A549 (cell line): Measurements from ENCODE around the gene JAG2. TPM values are rescaled to one million over a fixed set of nuclear protein-coding genes. Genes with fewer than 3 reads are reported as not detected.

Experiments
- ATAC-seq, 2 experiments: fragments of 200-7000 bp in 1 of 2; fragments of >200 bp in 1 of 2; cut with Nextera tagmentation in 1 of 2; cut with Tn5 transposase in 1 of 2; 3 replicates each; pipeline versions ENCODE4 v1.8.0 to v1.9.1; 2018 to 2020; ENCODE audit warnings: mild to moderate bottlenecking in 1 of 2, moderate library complexity in 1 of 2
- CTCF ChIA-PET: fragments of 300-600 bp; sonication (Branson Sonifier 250); formaldehyde crosslinking; extraction: SDS; loops from one replicate; lab custom pipeline; 2021; ENCODE audit warnings: antibody characterized with exemption, inconsistent platforms; lab: Yijun Ruan, JAX
- POLR2A ChIA-PET: fragments of 350-600 bp; formaldehyde crosslinking; extraction: SDS; loops from one replicate; lab custom pipeline; 2021; ENCODE audit warnings: antibody characterized with exemption, inconsistent platforms; lab: Yijun Ruan, JAX
- DNase-seq, 2 experiments: peaks; one replicate each; pipeline versions ENCODE4 v3.0.0 to v3.0.0-alpha.2; 2011 to 2016; ENCODE audit warnings: low read depth in 1 of 2, low spot score in 1 of 2
- FAIRE-seq: peaks from 2 replicates; lab custom pipeline; 2011; peaks lifted over from hg19 to GRCh38; lab: Jason Lieb, UNC
- H3K27ac ChIP-seq, 2 experiments: fragments of >200 bp; sonication (Bioruptor Twin); formaldehyde crosslinking; 3 replicates each; pipeline ENCODE4 v1.5.1; 2016 to 2017
- H3K4me1 ChIP-seq: fragments of >200 bp; sonication (Bioruptor Twin); formaldehyde crosslinking; 3 replicates; pipeline ENCODE4 v1.6.1; 2016
- H3K4me2 ChIP-seq: fragments of >200 bp; sonication (Bioruptor Twin); formaldehyde crosslinking; 3 replicates; pipeline ENCODE4 v1.6.1; 2016
- H3K4me3 ChIP-seq: fragments of >200 bp; sonication (Bioruptor Twin); formaldehyde crosslinking; 3 replicates; pipeline ENCODE4 v1.5.1; 2016
- H3K9me3 ChIP-seq: fragments of >200 bp; sonication (Bioruptor Twin); formaldehyde crosslinking; 3 replicates; pipeline ENCODE4 v1.6.1; 2016
- ATOH8 ChIP-seq: fragments of 250-450 bp; sonication (Bioruptor Pico); IDR thresholded peaks from 2 replicates; pipeline ENCODE4 v1.5.0; 2020; ENCODE audit warnings: low read depth, mild to moderate bottlenecking, moderate library complexity
- CBX8 ChIP-seq: fragments of 200-600 bp; sonication (generic); IDR thresholded peaks from 2 replicates; pipeline ENCODE4 v1.6.1; 2016
- CHD2 ChIP-seq: fragments of 150-350 bp; IDR thresholded peaks from 2 replicates; pipeline ENCODE4 v1.6.1; 2014; ENCODE audit warnings: low read length; ENCODE audit not compliant: partially characterized antibody
- CHD4 ChIP-seq: fragments of 200-600 bp; sonication (generic); IDR thresholded peaks from 2 replicates; pipeline ENCODE4 v1.6.1; 2016; ENCODE audit warnings: antibody characterized with exemption, mild to moderate bottlenecking, borderline replicate concordance
- EHF ChIP-seq: fragments of 250-450 bp; sonication (Bioruptor Pico); IDR thresholded peaks from 2 replicates; pipeline ENCODE4 v1.5.0; 2020; ENCODE audit warnings: mild to moderate bottlenecking
- EP300 ChIP-seq, 2 experiments: fragments of >200 bp; sonication (Bioruptor Twin); formaldehyde crosslinking; IDR thresholded peaks; 2 replicates in 1 of 2; 3 replicates in 1 of 2; pipeline ENCODE4 v1.6.1; 2016 to 2017
- GATA3 ChIP-seq: IDR thresholded peaks from 2 replicates; pipeline ENCODE4 v1.6.1; 2012; ENCODE audit warnings: borderline replicate concordance
- HES2 ChIP-seq: fragments of >200 bp; sonication (Bioruptor Twin); formaldehyde crosslinking; IDR thresholded peaks from 2 replicates; pipeline ENCODE4 v1.6.1; 2016
- HOXA7 ChIP-seq: fragments of 250-450 bp; sonication (Bioruptor Pico); IDR thresholded peaks from 2 replicates; pipeline ENCODE4 v1.5.0; 2020; ENCODE audit warnings: mild to moderate bottlenecking, moderate library complexity
- HOXB13 ChIP-seq: fragments of 250-450 bp; sonication (Bioruptor Pico); IDR thresholded peaks from 2 replicates; pipeline ENCODE4 v1.5.0; 2020; ENCODE audit warnings: low read depth, mild to moderate bottlenecking, moderate library complexity
- JUNB ChIP-seq: fragments of >200 bp; sonication (Bioruptor Twin); formaldehyde crosslinking; IDR thresholded peaks from 2 replicates; pipeline ENCODE4 v1.6.1; 2016
- MAZ ChIP-seq: fragments of 150-350 bp; IDR thresholded peaks from 2 replicates; pipeline ENCODE4 v1.6.1; 2014; ENCODE audit warnings: antibody characterized with exemption, low read depth, low read length, borderline replicate concordance
- MYC ChIP-seq: IDR thresholded peaks from 2 replicates; pipeline ENCODE4 v1.6.1; 2012; ENCODE audit warnings: mild to moderate bottlenecking, inconsistent platforms, low read length, improper control_type of control experiment, borderline replicate concordance
- PHF8 ChIP-seq: fragments of 200-600 bp; sonication (generic); IDR thresholded peaks from 2 replicates; pipeline ENCODE4 v1.6.1; 2016; ENCODE audit warnings: low read depth, mild to moderate bottlenecking, antibody characterized with exemption, moderate library complexity, borderline replicate concordance
- POLR2AphosphoS2 ChIP-seq: conservative IDR thresholded peaks from 2 replicates; pipeline ENCODE4 v1.6.1; 2012; ENCODE audit warnings: low read length, improper control_type of control experiment, inconsistent platforms
- RCOR1 ChIP-seq: fragments of 150-350 bp; IDR thresholded peaks from 2 replicates; pipeline ENCODE4 v1.6.1; 2014; ENCODE audit warnings: antibody characterized with exemption, low read length, low read depth
- USF2 ChIP-seq: fragments of 450-650 bp; IDR thresholded peaks from 2 replicates; pipeline ENCODE4 v1.6.1; 2014; ENCODE audit warnings: antibody characterized with exemption
- ZSCAN20 ChIP-seq: fragments of 250-450 bp; sonication (Bioruptor Pico); IDR thresholded peaks from 2 replicates; pipeline ENCODE4 v1.8.0; 2022; ENCODE audit warnings: mild to moderate bottlenecking, moderate library complexity
- WGBS: methylation state at CpG from one replicate; pipeline ENCODE4 v1.1.6; 2017; ENCODE audit errors: missing lambda C conversion rate; 5-methylcytosine and 5-hydroxymethylcytosine counted together
- polyA plus RNA-seq, 4 experiments: library from polyadenylated mRNA; depleted of rRNA in 3 of 4; stranded (reverse); fragments of >200 nt; fragmentation: RNase III in 1 of 4; extraction: RNeasy Plus Mini Kit Qiagen cat#74134 plus additional on column Dnase treatment in 1 of 4; gene quantifications; 2 replicates in 3 of 4; 3 replicates in 1 of 4; pipeline ENCODE4 v1.2.3, GENCODE V29; 2011 to 2017
- TF ChIP-seq, protein P1 (sequence below): fragments of 150-350 bp; IDR thresholded peaks from 2 replicates; pipeline ENCODE4 v1.6.1; 2014; ENCODE audit warnings: low read depth, mild to moderate bottlenecking, low read length
- TF ChIP-seq, protein P2 (sequence below): IDR thresholded peaks from 2 replicates; pipeline ENCODE4 v1.6.1; 2012

JAG2 gene
- polyA plus RNA-seq, 2 of the 4 experiments (the other 2 are of a cell fraction), result 5.9 to 20.4 TPM

GRCh38 chr14:105165761-105166485 is 2.7 kb downstream of the JAG2 start:
- H3K9me3 ChIP-seq, result no peaks in the 10 kb centered on the region
- POLR2A ChIA-PET, result interaction anchor here (3.5 kb wide), 1 partner anchor 75 kb away, joined by 11 read pairs; no protein-coding TSS in a partner anchor
- peak overlapping the region; percentile 12 to 90; a peak in 4 of 6 replicates for H3K27ac ChIP-seq
- H3K4me2 ChIP-seq, result peak overlapping the region; percentile 95
- H3K4me1 ChIP-seq, result peaks cover 33% of the 10 kb centered on the region
- ATAC-seq (peak in 1 of 2 experiments; percentile 2; a peak in 1 of 6 replicates), FAIRE-seq (no peak), DNase-seq (no peak)
- 89% methylated on average over 28 of the region's 32 CpGs for WGBS
- H3K4me3 ChIP-seq, result no peak overlapping the region
- CTCF ChIA-PET, result interaction anchor here (0.6 to 15.2 kb wide), 6 partner anchors 10 to 77 kb away, joined by 4 to 132 read pairs (median 7); partner anchors contain the start of gene NUDT14
- TF ChIP-seq RCOR1, result no peak
- no peak for TF ChIP-seq JUNB
- TF ChIP-seq MAZ, result no peak
- no peak for TF ChIP-seq POLR2AphosphoS2
- no peak for TF ChIP-seq USF2
- TF ChIP-seq MYC, result no peak
- no peak for TF ChIP-seq CHD2

DNA sequence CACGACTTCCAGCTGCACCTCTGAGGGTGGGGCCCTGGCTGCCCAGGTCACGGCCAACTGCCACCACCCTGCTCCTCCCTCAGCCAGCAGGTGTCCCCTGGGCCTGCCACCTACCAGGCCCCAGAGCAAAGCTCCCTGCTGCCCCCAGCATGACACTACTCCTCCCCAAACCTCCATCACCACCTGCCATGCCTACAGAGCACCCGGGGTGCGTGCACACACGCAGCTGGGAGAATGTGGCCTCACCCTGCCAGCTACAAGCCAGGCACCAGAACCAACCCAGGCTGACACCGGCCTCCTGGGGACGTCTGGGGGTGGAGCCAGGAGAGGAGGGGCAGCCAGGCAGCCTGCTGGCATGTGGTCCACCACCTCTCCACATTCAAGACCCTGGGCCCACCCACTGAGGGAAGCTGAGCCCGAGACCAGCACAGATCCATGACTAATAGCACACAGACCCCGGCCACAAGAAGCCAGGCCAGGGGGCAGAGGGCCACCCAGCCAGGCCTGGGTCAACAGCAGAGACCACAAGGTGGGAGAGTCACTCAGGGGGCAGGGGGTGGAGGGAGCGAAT is 3.4 kb downstream of the JAG2 start:
- TF ChIP-seq, protein P1, sequence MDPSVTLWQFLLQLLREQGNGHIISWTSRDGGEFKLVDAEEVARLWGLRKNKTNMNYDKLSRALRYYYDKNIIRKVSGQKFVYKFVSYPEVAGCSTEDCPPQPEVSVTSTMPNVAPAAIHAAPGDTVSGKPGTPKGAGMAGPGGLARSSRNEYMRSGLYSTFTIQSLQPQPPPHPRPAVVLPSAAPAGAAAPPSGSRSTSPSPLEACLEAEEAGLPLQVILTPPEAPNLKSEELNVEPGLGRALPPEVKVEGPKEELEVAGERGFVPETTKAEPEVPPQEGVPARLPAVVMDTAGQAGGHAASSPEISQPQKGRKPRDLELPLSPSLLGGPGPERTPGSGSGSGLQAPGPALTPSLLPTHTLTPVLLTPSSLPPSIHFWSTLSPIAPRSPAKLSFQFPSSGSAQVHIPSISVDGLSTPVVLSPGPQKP, result no peak
- TF ChIP-seq ZSCAN20 (CRISPR knock-in tag) (no peak), HOXA7 (CRISPR knock-in tag) (no peak), EHF (CRISPR knock-in tag) (no peak), MAZ (no peak), CHD4 (no peak), RCOR1 (no peak), GATA3 (no peak), PHF8 (no peak), EP300 (IDR thresholded peaks at IDR 0.05) (no peak), POLR2AphosphoS2 (no peak), CBX8 (no peak), ATOH8 (no peak), HES2 (no peak), HOXB13 (no peak)
- TF ChIP-seq, protein P2, sequence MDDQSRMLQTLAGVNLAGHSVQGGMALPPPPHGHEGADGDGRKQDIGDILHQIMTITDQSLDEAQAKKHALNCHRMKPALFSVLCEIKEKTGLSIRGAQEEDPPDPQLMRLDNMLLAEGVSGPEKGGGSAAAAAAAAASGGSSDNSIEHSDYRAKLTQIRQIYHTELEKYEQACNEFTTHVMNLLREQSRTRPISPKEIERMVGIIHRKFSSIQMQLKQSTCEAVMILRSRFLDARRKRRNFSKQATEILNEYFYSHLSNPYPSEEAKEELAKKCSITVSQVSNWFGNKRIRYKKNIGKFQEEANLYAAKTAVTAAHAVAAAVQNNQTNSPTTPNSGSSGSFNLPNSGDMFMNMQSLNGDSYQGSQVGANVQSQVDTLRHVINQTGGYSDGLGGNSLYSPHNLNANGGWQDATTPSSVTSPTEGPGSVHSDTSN, result no peak
- peaks cover 33% of the 10 kb centered on the region for H3K4me1 ChIP-seq
- DNase-seq (no peak), FAIRE-seq (no peak), ATAC-seq (peak in 1 of 2 experiments; percentile 6; a peak in 3 of 6 replicates)
- peak overlapping the region; percentile 95 for H3K4me2 ChIP-seq
- H3K27ac ChIP-seq, result peak overlapping the region; percentile 12 to 90; a peak in 3 of 6 replicates
- H3K9me3 ChIP-seq, result no peaks in the 10 kb centered on the region
- WGBS, result 48% methylated on average over 10 of the region's 10 CpGs
- CTCF ChIA-PET, result interaction anchor here (0.6 to 15.2 kb wide), 7 partner anchors 9 to 76 kb away, joined by 4 to 132 read pairs (median 5); partner anchors contain the start of gene NUDT14
- POLR2A ChIA-PET, result interaction anchor here (3.5 kb wide), 1 partner anchor 74 kb away, joined by 11 read pairs; no protein-coding TSS in a partner anchor
- H3K4me3 ChIP-seq, result no peak overlapping the region
